GM12891 (cell line): ENCODE results near the gene CATSPER1.

ENCODE experiments used
- DNase-seq: peaks from one replicate; pipeline ENCODE4 v3.0.0; 2011; ENCODE audit warnings: low spot score; ENCODE audit not compliant: insufficient read length
- FAIRE-seq: peaks from 2 replicates; lab custom pipeline; 2011; peaks lifted over from hg19 to GRCh38; lab: Jason Lieb, UNC
- PAX5 ChIP-seq: IDR thresholded peaks from 2 replicates; pipeline ENCODE4 v1.6.1; 2011; ENCODE audit warnings: low read length, moderate library complexity, mild to moderate bottlenecking; ENCODE audit not compliant: insufficient read depth, severe bottlenecking
- POLR2A ChIP-seq: IDR thresholded peaks from 2 replicates; pipeline ENCODE4 v1.6.1; 2011; ENCODE audit warnings: low read depth, low read length, control low read depth
- POLR2AphosphoS5 ChIP-seq: IDR thresholded peaks from 2 replicates; pipeline ENCODE4 v1.6.1; 2011; ENCODE audit warnings: low read depth, low read length, control low read depth
- POU2F2 ChIP-seq: IDR thresholded peaks from 2 replicates; pipeline ENCODE4 v1.6.1; 2011; ENCODE audit warnings: low read depth, mild to moderate bottlenecking, control low read depth, low read length, moderate library complexity
- SPI1 ChIP-seq: IDR thresholded peaks from 2 replicates; pipeline ENCODE4 v1.6.1; 2011; ENCODE audit warnings: low read depth, low read length, control low read depth
- TAF1 ChIP-seq: IDR thresholded peaks from 2 replicates; pipeline ENCODE4 v1.6.1; 2011; ENCODE audit warnings: low read depth, low read length, control low read depth

Gene CATSPER1

GRCh38 chr11:66045177-66045639, 18.9 kb upstream of the CATSPER1 start:
- FAIRE-seq (peak; percentile 95), DNase-seq (peak; percentile 89)
- TF ChIP-seq TAF1 (no peak), PAX5 (no peak), POU2F2 (no peak), POLR2AphosphoS5 (no peak), POLR2A (no peak), SPI1 (no peak)

GRCh38 chr11:66044757-66045156, 18.5 kb upstream of the CATSPER1 start:
- DNase-seq, result no peak
- TF ChIP-seq POU2F2, result no peak
- TF ChIP-seq PAX5, result no peak
- TF ChIP-seq TAF1, result no peak
- no peak for TF ChIP-seq SPI1
- TF ChIP-seq POLR2A, result no peak
- no peak for TF ChIP-seq POLR2AphosphoS5
- peak; percentile 40 for FAIRE-seq

- TF ChIP-seq TAF1 (no peak), POLR2A (no peak), POU2F2 (no peak), SPI1 (no peak), PAX5 (no peak), POLR2AphosphoS5 (no peak)
- FAIRE-seq, result no peak
- DNase-seq, result no peak
Measured at GRCh38 chr11:66042996-66043906, 17.0 kb upstream of the CATSPER1 start.

GRCh38 chr11:66042227-66042995, 16.1 kb upstream of the CATSPER1 start:
- DNase-seq (no peak), FAIRE-seq (no peak)
- TF ChIP-seq PAX5 (no peak), POU2F2 (no peak), POLR2A (no peak), TAF1 (no peak), POLR2AphosphoS5 (no peak), SPI1 (no peak)

GRCh38 chr11:66039765-66040164, 13.5 kb upstream of the CATSPER1 start:
- TF ChIP-seq PAX5, result no peak
- TF ChIP-seq POU2F2, result no peak
- TF ChIP-seq POLR2A, result no peak
- no peak for TF ChIP-seq TAF1
- TF ChIP-seq POLR2AphosphoS5, result no peak
- no peak for TF ChIP-seq SPI1
- no peak for DNase-seq
- no peak for FAIRE-seq

GRCh38 chr11:66037327-66037726, 11.0 kb upstream of the CATSPER1 start:
- FAIRE-seq, result no peak
- no peak for DNase-seq
- TF ChIP-seq SPI1 (no peak), PAX5 (no peak), POLR2AphosphoS5 (no peak), POU2F2 (no peak), POLR2A (no peak), TAF1 (no peak)

- no peak for DNase-seq
- no peak for FAIRE-seq
- TF ChIP-seq TAF1 (no peak), SPI1 (no peak), POU2F2 (no peak), PAX5 (no peak), POLR2A (no peak), POLR2AphosphoS5 (no peak)
Measured at GRCh38 chr11:66036334-66036710, 10.0 kb upstream of the CATSPER1 start.

- TF ChIP-seq POLR2AphosphoS5 (no peak), SPI1 (no peak), PAX5 (no peak), POU2F2 (no peak), TAF1 (no peak), POLR2A (no peak)
- FAIRE-seq, result no peak
- DNase-seq, result no peak
Measured at GRCh38 chr11:66035653-66036333, 9.5 kb upstream of the CATSPER1 start.
